HT-29 (cell line): ENCODE measurements around the gene CYP4V2. TPM values are rescaled to one million over a fixed set of nuclear protein-coding genes. Genes with fewer than 3 reads are reported as not detected.
"Not testable (repeated sequence)": the region's sequence is repeated elsewhere in the genome, so short reads cannot be mapped to it uniquely, and the experiment has no call there.

Source experiments
- DNase-seq: peaks from one replicate; pipeline ENCODE4 v3.0.0-alpha.2; 2015; ENCODE audit warnings: low spot score
- total RNA-seq: library from RNA; depleted of rRNA; stranded (reverse); fragments of >200 nt; shearing (Covaris generic); gene quantifications from 2 replicates; pipeline ENCODE4 v1.2.3, GENCODE V29; 2014

Gene CYP4V2
- total RNA-seq, 1 experiment from 2014 or later = 5.7 TPM

DNA sequence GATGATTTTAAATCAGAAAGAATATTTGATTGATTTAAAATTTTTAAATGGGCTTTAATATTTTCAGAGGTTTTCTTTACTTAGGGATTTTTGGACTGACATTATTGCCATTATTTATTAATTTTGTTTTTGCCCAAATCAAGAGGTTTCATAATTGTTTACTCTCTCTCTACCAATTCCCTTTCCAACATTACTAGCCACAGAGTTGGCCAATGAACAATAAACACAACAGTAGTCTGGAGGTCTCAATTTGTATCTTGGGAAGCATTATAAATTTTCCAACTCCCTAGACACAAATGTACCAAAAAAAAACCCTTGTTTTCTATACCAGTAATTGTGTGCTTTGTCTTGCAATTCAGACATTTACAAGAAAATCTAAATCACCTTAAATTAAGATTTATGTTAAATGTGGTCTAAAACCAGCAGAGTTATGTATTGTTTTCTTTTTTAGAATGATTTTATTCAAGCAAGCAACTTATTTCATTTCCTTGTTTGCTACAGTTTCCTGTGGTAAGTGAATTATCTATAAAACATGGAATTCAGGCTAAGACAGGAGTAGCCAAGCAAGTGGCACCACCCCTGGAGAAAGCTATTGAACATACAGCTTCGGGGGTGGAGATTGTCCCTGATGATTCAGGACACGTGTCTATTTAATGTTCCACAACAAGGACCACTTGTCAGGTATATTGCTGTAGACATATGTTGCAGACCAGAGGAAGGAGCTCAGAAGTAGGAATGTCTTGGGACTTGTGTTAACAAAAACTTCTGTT lies 36.6 kb downstream of the CYP4V2 start:
- DNase-seq = no peak

DNA sequence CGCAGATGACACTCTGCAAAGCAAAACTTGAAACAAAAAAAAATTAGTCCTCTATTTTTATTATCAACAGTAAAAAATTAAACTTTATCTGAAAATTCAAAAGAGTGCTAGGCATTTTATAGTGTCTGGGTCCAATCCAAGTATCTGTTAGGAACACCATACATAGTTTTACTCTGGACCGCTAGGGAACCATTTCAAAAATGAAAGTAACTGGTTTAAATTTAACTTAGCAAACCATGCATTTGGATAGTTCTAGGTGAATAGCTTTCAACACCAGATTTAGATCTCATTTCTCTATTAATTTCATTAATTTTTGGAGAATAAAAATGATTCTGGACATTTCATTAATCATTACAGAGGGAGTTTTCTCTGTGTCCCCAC lies 37.1 kb downstream of the CYP4V2 start:
- DNase-seq = no peak

DNA sequence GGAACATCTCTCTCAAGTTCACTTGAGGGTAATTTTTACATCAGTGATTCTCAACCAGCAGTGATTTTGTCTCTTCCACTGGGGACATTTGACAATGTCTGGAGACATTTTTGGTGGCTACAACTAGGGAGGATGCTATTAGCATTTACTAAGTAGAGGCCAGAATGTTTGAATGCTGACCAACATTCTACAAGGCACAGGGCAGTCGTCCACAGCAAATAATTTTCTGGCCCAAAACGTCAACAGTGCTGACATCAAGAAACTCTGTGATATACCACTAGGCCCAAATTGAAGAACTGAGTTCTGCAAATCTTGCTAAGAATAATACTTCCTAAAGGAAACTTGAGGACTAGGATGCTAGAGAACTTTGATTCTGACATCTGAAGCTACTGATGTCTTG lies 43.0 kb downstream of the CYP4V2 start:
- no peak for DNase-seq

DNA sequence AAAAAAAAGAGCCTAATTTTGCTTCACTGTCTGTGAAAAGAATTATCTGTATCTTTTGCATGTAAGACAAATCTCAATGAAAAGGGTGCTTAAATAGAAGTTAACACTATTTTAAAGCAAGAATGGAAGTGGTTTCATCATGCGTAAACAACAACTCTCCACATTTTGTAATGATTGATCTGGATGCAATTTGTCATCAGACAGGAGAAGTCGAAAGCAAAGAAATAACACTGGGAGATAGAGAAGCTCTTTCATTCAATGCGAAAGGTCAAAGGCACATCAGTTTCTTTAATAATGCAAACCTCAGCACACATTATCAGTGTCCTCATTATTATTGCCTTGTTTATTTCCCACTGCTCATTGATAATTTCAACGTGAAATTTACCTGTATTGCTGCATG lies 44.8 kb downstream of the CYP4V2 start:
- DNase-seq = no peak

DNA sequence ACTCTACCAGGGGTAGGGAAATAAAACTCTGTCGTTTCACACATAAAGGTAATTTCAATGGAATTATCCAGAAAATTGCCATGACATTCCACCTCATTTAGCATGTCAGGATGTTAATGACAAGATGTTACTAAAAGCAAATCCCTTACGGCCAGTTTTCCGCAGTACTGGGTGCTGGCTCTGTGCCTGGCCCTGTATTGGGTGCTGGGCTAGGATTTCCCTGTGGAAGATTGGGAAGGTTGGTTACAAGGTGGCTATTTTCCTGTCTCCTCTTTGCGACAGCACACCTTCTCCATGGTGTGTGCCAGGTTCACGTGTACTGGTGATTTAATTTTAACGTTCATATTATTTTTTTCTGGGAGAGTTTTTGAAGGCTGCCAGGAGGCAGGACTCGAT lies 49.1 kb downstream of the CYP4V2 start:
- no peak for DNase-seq

DNA sequence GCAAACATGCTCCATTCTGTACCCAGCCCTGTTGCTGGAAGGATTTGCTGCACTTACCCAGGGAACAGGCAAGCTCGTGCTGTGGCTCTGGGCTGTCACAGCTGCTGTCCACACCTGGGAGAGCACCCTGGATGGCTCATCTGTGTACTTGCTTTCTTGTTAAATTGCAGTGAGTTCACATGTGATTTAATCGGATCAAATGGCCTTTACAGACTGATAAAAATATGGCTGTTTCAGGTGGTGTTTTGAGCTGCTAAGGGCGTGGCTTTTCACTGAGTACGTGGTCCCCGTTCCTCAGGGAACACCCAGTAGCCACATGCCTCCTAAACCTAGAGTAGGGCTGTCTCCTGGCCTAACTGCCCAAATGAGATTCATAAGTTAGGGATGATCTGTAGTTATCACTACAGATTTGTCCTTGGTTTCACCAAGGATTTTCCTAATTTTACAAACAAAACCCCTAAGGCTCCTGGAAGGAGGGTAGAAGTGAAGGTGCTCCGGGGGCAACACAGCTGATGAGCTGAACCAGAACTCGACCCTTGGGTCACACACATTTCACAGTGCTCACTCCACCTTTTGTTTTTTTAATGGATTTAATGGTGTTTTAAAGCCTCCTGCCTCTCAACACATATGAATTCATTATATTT lies 49.6 kb downstream of the CYP4V2 start:
- no peak for DNase-seq

DNA sequence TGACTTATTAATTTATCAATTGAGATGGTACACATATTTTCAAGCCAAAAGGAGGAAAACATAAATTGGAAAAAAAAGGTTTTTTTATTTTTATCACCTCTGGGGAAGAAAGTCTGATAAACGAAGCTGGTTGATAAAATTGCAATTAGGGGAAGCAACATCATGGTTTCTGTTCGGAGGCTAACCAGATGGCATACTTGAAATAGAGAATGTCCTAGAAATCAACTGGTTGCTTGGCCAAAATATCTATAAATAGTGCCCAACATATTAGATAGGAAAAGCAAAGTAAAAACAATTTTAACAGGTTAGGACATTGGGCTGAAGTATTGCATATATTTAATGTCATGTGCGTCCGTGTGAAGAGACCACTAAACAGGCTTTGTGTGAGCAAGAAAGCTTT lies 50.2 kb downstream of the CYP4V2 start:
- DNase-seq = no peak

DNA sequence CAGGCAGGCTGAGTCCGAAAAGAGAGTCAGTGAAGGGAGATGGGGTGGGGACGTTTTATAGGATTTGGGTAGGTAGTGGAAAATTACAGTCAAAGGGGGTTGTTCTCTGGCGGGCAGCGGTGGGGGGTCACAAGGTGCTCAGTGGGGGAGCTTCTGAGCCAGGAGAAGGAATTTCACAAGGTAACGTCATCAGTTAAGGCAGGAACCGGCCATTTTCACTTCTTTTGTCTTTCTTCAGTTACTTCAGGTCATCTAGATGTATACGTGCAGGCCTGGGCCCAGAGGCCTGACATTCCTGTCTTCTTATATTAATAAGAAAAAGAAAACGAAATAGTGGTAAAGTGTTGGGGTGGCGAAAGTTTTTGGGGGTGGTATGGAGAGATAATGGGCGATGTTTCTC lies 50.7 kb downstream of the CYP4V2 start:
- DNase-seq = not testable (repeated sequence)

DNA sequence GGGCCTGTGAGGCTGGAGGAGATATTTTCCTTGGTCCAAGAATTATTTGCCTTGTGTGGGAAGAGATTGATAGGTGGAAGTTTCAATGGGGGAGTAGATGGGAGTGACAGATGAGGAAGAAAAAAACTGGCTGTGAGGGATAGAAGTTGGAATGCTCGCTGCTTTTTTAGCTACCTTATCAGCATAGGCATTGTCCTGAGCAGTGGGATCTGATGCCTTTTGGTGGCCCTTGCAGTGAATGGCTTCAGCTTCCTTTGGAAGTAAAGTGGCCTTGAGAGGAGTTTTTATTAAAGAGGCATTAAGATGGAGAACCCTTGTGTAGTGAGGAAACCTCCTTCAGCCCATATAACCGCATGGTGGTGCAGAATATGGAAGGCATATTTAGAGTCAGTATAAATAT lies 52.0 kb downstream of the CYP4V2 start:
- DNase-seq = no peak

DNA sequence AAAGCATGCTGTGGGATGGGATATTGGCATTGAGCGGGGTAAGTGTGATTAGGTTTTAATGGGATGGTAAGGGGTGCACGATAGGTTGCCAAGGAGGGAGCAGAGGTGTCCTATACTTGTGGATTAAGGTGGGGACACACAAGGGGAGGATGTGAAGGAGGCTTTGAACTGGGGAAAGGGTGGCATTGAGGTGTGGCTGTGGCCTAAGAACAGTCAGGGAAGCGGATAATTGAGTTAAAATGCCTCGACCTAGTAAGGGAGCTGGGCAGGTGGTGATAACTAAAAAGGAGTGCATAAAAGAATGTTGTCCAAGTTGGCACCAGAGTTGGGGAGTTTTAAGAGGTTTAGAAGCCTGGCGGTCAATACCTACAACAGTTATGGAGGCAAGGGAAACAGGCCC lies 53.5 kb downstream of the CYP4V2 start:
- no peak for DNase-seq

DNA sequence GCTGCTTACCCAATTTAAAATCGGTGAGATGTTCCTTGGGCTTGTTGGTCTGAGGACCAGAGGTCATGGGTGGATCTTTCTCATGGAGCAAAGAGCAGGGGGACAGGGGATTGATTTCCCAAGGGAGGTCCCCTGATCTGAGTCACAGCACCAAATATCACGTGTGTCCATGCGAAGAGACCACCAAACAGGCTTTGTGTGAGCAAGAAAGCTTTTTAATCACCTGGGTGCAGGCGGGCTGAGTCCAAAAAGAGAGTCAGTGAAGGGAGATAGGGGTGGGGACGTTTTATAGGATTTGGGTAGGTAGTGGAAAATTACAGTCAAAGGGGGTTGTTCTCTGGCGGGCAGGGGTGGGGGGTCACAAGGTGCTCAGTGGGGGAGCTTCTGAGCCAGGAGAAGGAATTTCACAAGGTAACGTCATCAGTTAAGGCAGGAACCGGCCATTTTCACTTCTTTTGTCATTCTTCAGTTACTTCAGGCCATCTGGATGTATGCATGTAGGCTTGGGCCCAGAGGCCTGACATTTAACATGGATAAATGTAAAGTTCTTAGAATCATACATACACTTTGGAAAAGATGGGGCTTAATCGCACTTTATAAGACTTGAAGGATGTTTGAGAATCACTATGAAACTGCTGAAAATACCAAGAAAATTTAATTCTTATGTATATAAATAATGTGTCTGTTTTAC lies 55.8 kb downstream of the CYP4V2 start:
- DNase-seq = not testable (repeated sequence)

DNA sequence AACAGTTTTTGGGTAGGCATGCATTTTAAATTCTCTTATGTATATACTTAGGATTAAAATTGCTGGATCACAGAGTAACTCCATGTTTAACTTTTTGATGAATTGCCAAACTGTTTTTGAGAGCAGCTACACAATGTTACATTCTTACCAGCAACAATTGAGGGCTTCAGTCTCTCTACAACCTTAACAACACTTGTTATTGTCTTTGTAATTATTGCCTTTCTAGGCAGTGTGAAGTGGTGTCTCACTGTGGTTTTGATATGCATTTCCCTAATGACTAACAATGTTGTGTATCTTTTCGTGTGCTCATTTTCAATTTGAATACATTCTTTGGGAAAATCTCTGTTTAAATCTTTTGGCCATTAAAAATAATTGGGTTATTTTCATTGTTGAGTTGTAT lies 57.3 kb downstream of the CYP4V2 start:
- no peak for DNase-seq

DNA sequence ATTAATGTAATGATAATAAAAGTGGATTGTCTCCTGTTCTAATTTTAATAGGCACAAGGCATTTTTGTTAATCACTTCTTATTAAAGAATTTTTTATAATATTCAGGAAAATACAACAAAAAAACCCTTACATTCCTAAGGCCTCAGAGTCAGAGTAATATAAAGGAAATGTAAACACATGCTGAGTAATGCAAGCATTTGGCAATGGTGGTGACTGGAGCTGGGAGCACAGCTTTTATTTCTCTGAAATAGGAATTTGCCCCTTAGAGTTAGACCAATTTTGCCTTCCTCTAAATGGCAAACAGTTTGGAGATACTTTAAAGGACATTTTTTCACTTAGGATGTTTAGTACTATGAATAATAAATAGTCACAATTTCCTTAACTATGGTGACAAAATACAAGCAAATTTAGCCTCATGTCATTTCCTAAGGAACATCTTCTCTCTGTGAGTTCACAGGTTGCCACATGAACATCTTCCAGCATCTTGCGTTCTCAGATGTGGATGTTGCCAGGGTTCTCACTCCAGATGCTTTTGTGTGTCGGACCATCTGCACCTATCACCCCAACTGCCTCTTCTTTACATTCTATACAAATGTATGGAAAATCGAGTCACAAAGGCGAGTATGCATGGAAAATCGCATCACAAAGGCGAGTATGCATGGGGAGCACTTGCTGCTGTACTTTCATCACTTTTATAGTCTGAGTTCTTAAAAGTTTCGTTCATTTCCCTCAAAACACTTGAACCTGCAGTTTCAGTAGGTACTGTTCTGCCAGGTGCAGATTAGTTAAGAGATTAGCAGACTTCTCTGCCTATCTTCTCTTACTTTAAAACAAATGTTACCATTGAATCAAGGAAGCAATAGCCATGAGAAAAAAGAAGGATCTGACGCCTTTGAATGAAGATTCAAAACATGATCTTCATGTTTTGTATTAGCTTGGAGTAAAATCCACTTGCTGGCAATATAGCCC lies 58.7 kb downstream of the CYP4V2 start:
- no peak for DNase-seq

DNA sequence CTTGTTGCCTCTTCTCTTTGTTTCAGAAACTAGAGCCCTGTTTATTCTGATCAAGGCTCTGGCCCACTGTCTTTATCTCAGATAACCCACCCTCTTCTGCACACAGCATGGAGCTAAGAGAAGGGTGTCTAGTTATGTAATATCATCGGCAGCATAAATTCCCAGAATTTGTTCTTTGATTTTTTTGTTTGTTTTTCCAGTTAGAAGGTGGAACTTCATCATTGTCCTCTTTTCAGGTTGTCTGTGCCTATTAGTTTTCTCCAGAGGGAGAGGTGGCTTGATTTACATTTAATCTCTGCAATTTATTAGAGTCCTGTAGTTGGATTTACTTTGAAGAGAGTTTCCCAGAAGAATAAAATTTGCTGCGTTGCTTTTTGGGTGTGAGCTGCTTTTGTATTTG lies 59.4 kb downstream of the CYP4V2 start:
- DNase-seq = no peak

DNA sequence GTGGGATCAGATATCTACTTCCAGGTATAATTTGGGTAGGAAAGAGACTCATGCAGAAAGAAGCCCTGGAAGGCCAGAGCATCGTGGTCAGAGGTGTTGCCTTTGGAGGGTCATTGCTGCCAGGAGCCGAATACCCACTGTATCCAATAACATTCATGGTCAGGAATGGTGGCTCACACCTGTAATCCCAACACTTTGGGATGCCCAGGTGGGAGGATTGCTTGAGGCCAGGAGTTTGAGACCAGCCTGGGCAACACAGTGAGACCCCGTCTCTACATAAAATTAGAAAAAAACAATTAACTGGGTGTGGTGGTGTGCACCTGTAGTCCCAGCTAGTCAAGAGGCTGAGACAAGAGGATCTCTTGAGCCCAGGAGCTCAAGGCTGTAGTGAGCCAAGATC lies 63.8 kb downstream of the CYP4V2 start:
- DNase-seq = no peak

DNA sequence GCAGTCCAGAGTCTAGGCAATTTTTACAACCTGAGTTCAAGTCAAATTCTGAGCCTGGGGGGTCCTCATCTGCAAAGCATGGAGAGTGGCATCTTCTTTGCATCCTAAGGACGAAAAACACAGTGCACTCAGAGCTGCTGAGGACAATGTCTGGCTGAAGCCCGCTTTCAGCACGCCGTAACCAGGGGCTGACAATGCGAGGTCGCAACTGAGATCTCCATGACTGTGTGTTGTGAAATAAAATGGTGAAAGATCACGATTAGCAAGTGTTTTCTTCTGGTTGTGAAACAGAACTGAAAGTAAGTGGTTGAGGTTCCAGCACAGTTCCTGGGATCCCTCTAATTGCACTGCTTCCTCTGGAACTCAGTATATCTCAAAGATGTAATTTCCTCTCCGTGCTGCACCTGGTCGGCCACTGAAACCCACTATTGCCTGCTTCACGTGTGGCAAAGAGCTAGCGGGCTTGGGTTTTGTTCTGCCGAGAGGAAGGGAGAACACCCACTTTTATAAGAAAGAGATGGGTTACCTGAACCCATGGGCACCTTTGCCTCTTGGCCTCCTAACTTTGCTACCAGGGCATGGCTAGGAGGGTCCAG lies 66.9 kb downstream of the CYP4V2 start:
- DNase-seq = no peak

DNA sequence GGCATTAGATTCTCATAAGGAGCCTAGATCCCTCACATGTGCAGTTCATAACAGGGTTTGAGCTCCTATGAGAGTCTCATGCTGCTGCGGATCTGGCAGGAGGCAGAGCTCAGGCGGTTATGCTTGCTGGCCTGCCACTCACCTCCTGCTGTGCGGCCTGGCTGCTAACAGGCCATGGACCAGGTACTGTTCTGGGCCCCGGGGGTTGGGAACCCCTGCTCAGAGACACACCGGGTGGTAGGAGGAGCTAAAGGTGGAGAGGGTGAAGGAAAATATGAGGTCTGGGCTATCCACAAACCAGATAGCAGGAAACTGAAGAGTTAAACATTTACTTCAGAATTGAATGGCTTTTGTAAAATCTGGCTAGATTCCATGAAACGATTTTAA lies 68.7 kb downstream of the CYP4V2 start:
- no peak for DNase-seq
